SU-DHL-6 (cell line): ENCODE measurements around the gene PARP8.

Experiments used
- CTCF ChIP-seq: fragments of 200-600 bp; sonication (generic); IDR thresholded peaks from one replicate; pipeline ENCODE4 v1.5.1; 2017; ENCODE audit warnings: antibody characterized with exemption, mild to moderate bottlenecking, low read length, moderate library complexity; ENCODE audit not compliant: insufficient read depth, poor library complexity, severe bottlenecking
- EZH2phosphoT487 ChIP-seq: fragments of 200-600 bp; sonication (generic), shearing (Covaris generic); conservative IDR thresholded peaks from 2 replicates; pipeline ENCODE4 v1.6.1; 2018; ENCODE audit warnings: mild to moderate bottlenecking, antibody characterized with exemption, low read length, moderate library complexity, mixed read lengths

- TF ChIP-seq CTCF (no peak), EZH2phosphoT487 (no peak)
Measured at GRCh38 chr5:50720061-50720710, 53.7 kb downstream of the PARP8 start.
